Transverse colon (tissue), 4 donors: ENCODE measurements around the gene DNAJB6.

Experiments used
- EP300 ChIP-seq: sonication (generic); formaldehyde crosslinking; IDR thresholded peaks from one replicate; pipeline ENCODE4 v1.6.1; 2017; ENCODE audit warnings: antibody characterized with exemption, low read depth
- POLR2AphosphoS5 ChIP-seq, 3 donors: sonication (generic); formaldehyde crosslinking; IDR thresholded peaks; one replicate each; pipeline ENCODE4 v1.6.1; 2016; ENCODE audit warnings: antibody characterized with exemption in 3 of 3
- TF ChIP-seq, protein P1 (sequence below), 5 experiments: fragments of 200-600 bp in 3 of 5; fragments of 450-650 bp in 2 of 5; sonication (generic) in 3 of 5; IDR thresholded peaks; 1 replicate in 2 of 5; 2 replicates in 3 of 5; pipeline ENCODE4 v1.5.1; 2016 to 2017; ENCODE audit warnings: antibody characterized with exemption in 5 of 5, inconsistent platforms in 3 of 5, mild to moderate bottlenecking in 2 of 5, moderate library complexity in 1 of 5

- TF ChIP-seq POLR2AphosphoS5 (IDR thresholded peaks at IDR 0.05) (no peak), EP300 (no peak)
- TF ChIP-seq, protein P1, sequence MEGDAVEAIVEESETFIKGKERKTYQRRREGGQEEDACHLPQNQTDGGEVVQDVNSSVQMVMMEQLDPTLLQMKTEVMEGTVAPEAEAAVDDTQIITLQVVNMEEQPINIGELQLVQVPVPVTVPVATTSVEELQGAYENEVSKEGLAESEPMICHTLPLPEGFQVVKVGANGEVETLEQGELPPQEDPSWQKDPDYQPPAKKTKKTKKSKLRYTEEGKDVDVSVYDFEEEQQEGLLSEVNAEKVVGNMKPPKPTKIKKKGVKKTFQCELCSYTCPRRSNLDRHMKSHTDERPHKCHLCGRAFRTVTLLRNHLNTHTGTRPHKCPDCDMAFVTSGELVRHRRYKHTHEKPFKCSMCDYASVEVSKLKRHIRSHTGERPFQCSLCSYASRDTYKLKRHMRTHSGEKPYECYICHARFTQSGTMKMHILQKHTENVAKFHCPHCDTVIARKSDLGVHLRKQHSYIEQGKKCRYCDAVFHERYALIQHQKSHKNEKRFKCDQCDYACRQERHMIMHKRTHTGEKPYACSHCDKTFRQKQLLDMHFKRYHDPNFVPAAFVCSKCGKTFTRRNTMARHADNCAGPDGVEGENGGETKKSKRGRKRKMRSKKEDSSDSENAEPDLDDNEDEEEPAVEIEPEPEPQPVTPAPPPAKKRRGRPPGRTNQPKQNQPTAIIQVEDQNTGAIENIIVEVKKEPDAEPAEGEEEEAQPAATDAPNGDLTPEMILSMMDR (IDR thresholded peaks at IDR 0.05) = no peak
These were observed 106.4 kb downstream of the DNAJB6 start for GRCh38 chr7:157442993-157443831.
